HG02852 (cell line): ENCODE data around the gene KCNK18.
A peak's percentile ranks its signal among the peaks of the same experiment; 100 is the strongest.

Source experiments
- ATAC-seq: cut with Tn5 transposase; IDR thresholded peaks from one replicate; pipeline ENCODE4 v1.9.1; 2021; ENCODE audit warnings: mild to moderate bottlenecking, moderate library complexity; ENCODE audit not compliant: unreplicated experiment

The KCNK18 gene

GRCh38 chr10:117197189-117197588, at the start of gene KCNK18:
TSS of gene KCNK18 (plus strand) at chr10:117197489. CDS start at chr10:117197489, 0 bp downstream.
- ATAC-seq = no peak

DNA sequence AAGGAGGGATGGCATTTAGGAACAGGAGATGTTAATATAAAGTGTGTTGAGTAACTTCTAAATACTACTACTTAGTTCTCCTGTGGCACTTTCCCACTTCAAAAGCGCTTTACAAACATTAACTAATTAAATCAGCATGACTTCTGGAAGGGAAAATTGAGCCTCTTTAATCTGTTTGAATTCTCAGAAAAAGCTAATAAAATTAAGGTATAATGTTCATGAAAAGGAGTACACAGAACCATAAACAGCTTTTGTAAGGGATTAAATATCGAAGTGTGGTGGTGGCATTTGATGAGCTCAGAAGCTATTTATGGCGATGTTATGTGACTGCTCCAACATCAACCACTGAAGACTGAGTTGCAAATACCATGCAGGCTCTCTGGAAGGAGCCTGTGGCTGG, 49.0 kb upstream of the KCNK18 start:
- ATAC-seq = no peak

GRCh38 chr10:117152668-117153067, 44.6 kb upstream of the KCNK18 start:
- ATAC-seq = no peak

DNA sequence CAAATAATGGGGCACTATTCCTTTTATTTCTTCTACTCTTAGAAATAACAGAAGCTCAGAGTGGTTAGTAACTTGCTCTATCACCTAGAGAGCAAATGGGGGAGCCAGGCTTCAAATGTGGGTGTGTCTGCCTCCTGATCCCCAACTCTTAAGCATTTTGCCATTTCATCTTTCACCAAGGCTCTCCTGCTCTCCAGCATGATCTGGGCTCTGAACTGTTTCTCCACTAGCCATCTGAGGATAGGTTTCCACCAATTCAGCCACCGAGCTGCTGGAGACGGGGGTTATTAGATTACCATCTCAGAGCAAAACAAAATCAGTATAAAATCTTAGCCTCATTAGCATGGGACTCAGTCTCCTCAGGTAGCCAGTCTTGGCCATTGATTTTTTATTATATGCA, 39.0 kb upstream of the KCNK18 start:
- no peak for ATAC-seq

- ATAC-seq = no peak
Measured at GRCh38 chr10:117159390-117159789, 37.9 kb upstream of the KCNK18 start.

DNA sequence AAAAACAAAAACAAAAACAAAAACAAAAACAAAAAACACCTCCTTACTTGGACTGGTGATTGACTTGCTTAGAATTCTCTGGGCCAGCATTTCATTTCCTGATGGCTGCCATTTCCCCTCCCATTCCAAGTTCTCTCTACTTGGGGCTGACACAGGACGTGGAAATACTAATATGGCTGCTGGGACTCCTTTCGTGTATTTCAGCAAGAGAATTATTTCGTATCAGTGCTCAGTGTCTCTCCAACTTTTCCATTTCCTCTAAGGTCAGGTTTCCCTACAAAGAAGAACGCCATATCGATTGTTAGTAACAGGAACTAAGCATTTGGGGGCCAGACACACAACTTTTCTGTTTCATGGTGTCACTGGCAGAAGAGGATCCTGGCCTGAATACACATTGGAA, 36.7 kb upstream of the KCNK18 start:
- ATAC-seq = no peak

GRCh38 chr10:117161386-117162033, 35.8 kb upstream of the KCNK18 start:
- ATAC-seq = no peak

GRCh38 chr10:117162093-117163060, 34.9 kb upstream of the KCNK18 start:
- ATAC-seq = no peak

DNA sequence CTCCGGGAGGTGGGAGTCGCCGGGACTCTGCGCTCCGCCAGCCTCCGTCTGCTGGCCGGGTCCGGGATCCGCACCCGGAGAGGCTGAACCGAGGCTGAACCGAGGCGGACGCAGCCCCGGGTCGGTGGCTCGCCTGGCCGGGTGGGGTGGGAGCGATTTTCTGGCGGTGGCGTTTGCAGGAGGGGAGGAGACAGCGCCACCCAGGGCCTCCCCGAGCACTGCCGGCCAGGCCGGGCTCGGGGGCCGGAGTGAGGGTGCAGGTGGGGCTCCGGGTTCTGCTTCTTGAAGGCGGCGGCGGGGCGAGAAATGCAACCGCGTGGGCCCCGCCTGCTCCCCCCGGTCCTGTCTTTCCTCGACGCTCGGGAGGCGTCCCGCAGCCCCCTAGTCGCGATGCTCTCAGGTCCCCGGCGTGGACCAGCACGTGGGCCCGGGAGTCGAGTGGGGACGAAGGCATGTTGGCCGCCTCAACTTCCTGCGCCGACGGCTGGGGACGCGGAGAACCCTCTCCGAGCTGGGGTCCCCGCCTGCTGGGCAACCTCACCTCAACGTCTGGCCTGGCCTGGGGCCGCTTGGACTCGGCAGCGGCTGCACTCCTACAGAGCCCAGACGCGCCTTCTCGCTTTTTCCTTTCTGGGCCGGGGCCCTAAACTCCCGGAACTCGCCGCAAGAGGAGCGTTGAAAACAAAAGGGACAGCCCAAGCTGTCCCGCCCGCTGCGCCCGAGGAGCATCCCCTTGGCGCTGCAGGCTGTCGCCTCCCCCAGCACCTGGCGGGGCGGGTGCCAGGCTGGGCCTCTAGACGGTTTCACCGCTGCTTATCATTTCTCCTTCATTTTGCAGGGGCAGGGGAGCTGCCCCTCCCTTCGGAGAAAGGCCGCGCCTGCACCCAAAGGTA, 34.0 kb upstream of the KCNK18 start:
- no peak for ATAC-seq

GRCh38 chr10:117163954-117164548, 33.2 kb upstream of the KCNK18 start:
- ATAC-seq = no peak

GRCh38 chr10:117164592-117165537, 32.4 kb upstream of the KCNK18 start:
- ATAC-seq = no peak

GRCh38 chr10:117165538-117166417, 31.5 kb upstream of the KCNK18 start:
- no peak for ATAC-seq

DNA sequence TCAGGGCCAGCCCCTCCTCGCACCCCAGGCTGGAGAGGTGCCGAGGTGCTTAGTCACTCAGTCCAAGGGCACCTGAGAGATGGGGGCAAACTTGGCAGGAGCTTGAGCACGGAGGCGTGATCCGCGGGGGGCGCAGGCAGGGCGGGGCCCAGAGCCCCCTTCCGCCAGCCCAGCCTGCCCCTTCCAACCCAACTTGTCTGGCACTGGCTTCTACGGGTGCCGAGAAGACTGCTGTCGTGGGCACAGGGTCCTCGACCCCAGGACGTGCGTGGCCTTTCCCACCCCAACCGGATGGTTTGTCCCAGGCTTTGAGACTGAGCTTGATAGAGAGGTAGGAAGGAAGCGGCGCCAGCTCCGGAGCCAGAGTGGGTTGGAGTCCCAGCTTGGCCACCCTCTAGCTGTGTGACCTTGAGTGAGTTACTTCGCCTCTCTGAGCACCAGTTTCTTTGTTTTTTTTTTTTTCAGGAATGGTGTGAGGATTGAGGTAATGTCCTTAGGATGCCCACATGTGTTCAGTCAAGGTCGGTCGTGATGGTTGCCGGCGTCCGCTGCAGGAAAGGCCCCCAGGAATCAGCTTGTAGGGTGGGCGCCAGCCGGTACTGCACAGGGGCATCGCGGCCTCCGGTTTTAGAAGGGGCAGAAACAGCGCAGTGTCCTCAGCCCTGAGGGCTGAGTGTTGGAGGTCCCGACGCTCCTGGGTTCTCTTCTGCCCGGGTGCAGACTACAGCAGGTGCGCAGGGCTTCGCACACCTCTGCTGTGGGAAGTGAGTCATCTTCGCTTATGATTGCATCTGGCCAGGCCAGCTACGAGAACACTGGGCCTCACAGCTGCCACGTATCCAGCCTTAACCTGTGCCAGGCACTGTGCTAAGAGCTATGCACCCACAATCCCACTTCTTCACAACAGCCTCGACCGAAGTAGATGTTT, 30.6 kb upstream of the KCNK18 start:
- no peak for ATAC-seq

GRCh38 chr10:117167346-117167788, 29.9 kb upstream of the KCNK18 start:
- no peak for ATAC-seq

- ATAC-seq = peak; percentile 91
Measured at GRCh38 chr10:117167789-117168674, 29.3 kb upstream of the KCNK18 start.

DNA sequence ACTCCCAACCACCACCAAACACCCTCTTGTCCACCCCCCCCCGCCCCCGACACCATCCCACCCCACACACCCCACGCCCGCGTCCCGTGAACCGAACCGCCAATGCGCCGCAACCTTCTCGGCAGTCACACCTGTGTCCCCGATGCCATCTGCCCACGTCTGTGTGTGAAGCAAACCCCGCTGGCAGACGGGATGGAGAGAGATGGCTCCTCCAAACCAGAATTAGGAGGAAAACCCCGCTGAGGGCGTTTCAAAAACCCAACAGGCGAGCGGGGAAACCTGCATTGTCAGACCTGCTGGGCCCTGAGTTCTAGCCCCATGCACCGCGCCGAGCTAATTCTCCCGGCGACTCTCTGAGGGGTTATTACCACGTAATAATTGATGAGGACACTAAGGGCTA, 28.6 kb upstream of the KCNK18 start:
- no peak for ATAC-seq
